ENCODE data around the gene ZBTB21. TPM values are rescaled to one million over a fixed set of nuclear protein-coding genes. Genes with fewer than 3 reads are reported as not detected.

Gene ZBTB21
- total and polyA plus RNA-seq, 2 of the 4 experiments (the other 2 are of a cell fraction), result 6.8 to 12.0 TPM

DNA sequence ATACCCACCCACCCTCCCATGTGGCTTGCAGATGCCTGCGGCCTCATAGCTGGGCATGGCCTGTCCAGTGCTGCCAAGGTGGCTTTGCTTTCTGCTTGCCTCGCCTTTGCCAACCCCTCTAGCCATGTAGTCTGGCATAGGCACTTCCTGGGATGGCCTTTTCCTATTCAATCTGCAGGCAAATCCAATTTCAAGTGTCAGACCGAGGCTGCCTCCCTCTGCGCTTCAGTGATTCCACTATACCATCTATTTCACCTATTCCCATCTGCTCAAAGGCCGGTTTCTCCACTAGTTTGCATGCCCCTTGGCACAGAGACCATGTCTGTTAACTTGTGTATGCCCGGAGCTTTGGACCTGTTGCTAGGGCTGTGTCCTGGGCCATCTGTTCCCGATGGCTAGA is 3.8 kb upstream of the ZBTB21 start:
- POLR2A ChIA-PET (ENCODE audit: unreplicated experiment), result no interaction called here
- no peak overlapping the region for H2AFZ ChIP-seq (replicated peaks; ENCODE audit: low read length, poor library complexity)
- DNase-seq, result no peak
- no peak overlapping the region for H2BK20ac ChIP-seq (ENCODE audit: low read depth, low read length)
- peaks cover 9 to 15% of the 10 kb centered on the region in 2 experiments; a peak in 3 of 4 replicates for H3K79me1 ChIP-seq (ENCODE audit: low read depth in 1 of 2, low read length in 2 of 2)
- BruUV-seq (replicated peaks), result no TSS peak
- in situ Hi-C loops (cut with MboI; ENCODE audit: low sequenced_read_pairs) (no loop called here), dilution Hi-C loops (cut with HindIII; ENCODE audit: low sequenced_read_pairs, unreplicated experiment) (no loop called here), intact Hi-C loops (cut with micrococcal nuclease) (loop anchor here (5.0 kb wide), 1 partner anchor 33 kb away; no protein-coding TSS in a partner anchor)
- peaks cover 2% of the 10 kb centered on the region; the same call in 1 of the 2 replicates for H3K4me1 ChIP-seq (ENCODE audit: control insufficient read depth, insufficient read depth, low read length)
- no peak overlapping the region for H2BK15ac ChIP-seq (ENCODE audit: low read depth, low read length)
- CTCF ChIA-PET, result interaction anchor here (0.7 kb wide), 1 partner anchor 56 kb away, joined by 3 read pairs; no protein-coding TSS in a partner anchor
- peak overlapping the region; percentile 15; the same call in 1 of the 2 replicates for H2AK5ac ChIP-seq (ENCODE audit: low read depth, low read length)
- TF ChIP-seq MXI1 (IDR thresholded peaks at IDR 0.05; ENCODE audit: borderline replicate concordance, low read depth, low read length) (no peak), MAZ (IDR thresholded peaks at IDR 0.05; ENCODE audit: borderline replicate concordance, low read depth, low read length) (no peak)
- H3K27me3 ChIP-seq (ENCODE audit: control insufficient read depth, insufficient read depth, low read length), result no peaks in the 10 kb centered on the region
- WGBS, 2 experiments (ENCODE audit: extremely low coverage in 2 of 2, insufficient read length in 1 of 2), result 85% methylated on average over 4 of the region's 7 CpGs; no CpG with 5 or more reads in 1 of the 2 experiments
- H2BK5ac ChIP-seq (ENCODE audit: low read depth, low read length, poor library complexity, severe bottlenecking), result no peak overlapping the region
- H4K8ac ChIP-seq (ENCODE audit: low read depth in 2 of 2, low read length in 2 of 2), result no peak overlapping the region
- H4K5ac ChIP-seq (ENCODE audit: low read depth, low read length), result no peak overlapping the region
- 0 out of 2 replicates have a peak, but pooled peaks cover 2% of the 10 kb centered on the region for H3K9me1 ChIP-seq (ENCODE audit: insufficient read depth, low read length)
- H3K56ac ChIP-seq (ENCODE audit: extremely low read depth, insufficient read depth, low read length), result no peak overlapping the region
- H3K23ac ChIP-seq (ENCODE audit: low read depth, low read length), result no peak overlapping the region
- no peak overlapping the region for H3K9ac ChIP-seq (ENCODE audit: low read depth, low read length)
- H3K4me3 ChIP-seq (ENCODE audit: insufficient read depth, low read depth, low read length), result no peak overlapping the region
- H4K20me1 ChIP-seq (ENCODE audit: insufficient read depth, low read length), result no peaks in the 10 kb centered on the region
- H3K18ac ChIP-seq (ENCODE audit: low read depth, low read length), result no peak overlapping the region
- no peak for ATAC-seq (ENCODE audit: low read depth)
- no peak overlapping the region for H2BK120ac ChIP-seq (ENCODE audit: low read depth, low read length)
- no peak overlapping the region for H3K4ac ChIP-seq (ENCODE audit: low read depth, low read length)
- H3K9me3 ChIP-seq (ENCODE audit: control insufficient read depth, insufficient read depth, low read length), result peaks cover 4% of the 10 kb centered on the region; the same call in 1 of the 2 replicates
- H3K27ac ChIP-seq (ENCODE audit: insufficient read depth, low read length), result no peak overlapping the region
- H3K14ac ChIP-seq (replicated peaks; ENCODE audit: low read depth, low read length), result no peak overlapping the region
- H3K4me2 ChIP-seq (ENCODE audit: low read depth, low read length), result no peak overlapping the region
- H4K91ac ChIP-seq (ENCODE audit: insufficient read depth, low read depth, low read length), result no peak overlapping the region
- no peak overlapping the region for H2AK9ac ChIP-seq (replicated peaks; ENCODE audit: low read depth, low read length, poor library complexity)
- no peaks in the 10 kb centered on the region for H3K36me3 ChIP-seq (ENCODE audit: control insufficient read depth, insufficient read depth, low read length)
